Fibroblast of the conjunctiva (primary cell): ENCODE measurements around the gene PTPN23.

ENCODE experiments used
- DNase-seq: peaks from one replicate; pipeline ENCODE4 v3.0.0-alpha.2; 2010; ENCODE audit warnings: low read depth

The PTPN23 gene

GRCh38 chr3:47405820-47406761 lies 25.3 kb downstream of the PTPN23 start:
- no peak for DNase-seq

DNA sequence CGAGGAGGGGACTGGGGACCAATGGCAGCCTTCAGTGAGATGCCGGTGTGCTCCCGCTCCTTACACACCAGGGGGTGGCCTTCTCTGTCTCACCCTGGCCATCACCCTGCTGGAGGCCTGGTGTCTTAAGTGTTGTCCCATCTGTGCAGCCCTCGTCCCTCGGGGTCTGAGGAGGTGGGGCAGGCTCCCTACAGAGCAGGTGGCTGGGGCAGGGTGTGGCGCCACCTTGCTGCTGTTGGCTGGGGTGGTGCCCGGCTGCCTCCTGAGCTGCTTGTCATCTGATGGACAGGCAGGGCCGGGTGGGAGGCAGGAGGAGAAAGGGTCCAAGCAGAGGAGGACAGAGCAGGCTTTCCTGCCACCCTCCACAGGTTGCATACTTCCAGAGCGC lies 25.9 kb downstream of the PTPN23 start:
- no peak for DNase-seq

- DNase-seq: no peak
Observed at GRCh38 chr3:47407237-47407636, 26.4 kb downstream of the PTPN23 start.

- DNase-seq: no peak
Observed at GRCh38 chr3:47407896-47408838, 27.3 kb downstream of the PTPN23 start.

DNA sequence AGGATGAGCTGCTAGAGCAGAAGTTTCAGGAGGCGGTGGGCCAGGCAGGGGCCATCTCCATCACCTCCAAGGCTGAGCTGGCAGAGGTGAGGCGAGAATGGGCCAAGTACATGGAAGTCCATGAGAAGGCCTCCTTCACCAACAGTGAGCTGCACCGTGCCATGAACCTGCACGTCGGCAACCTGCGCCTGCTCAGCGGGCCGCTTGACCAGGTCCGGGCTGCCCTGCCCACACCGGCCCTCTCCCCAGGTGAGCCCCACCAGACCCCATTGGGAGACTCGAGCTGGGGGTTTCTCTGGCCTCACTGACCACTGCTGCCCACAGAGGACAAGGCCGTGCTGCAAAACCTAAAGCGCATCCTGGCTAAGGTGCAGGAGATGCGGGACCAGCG lies 28.0 kb downstream of the PTPN23 start:
- DNase-seq: no peak

DNA sequence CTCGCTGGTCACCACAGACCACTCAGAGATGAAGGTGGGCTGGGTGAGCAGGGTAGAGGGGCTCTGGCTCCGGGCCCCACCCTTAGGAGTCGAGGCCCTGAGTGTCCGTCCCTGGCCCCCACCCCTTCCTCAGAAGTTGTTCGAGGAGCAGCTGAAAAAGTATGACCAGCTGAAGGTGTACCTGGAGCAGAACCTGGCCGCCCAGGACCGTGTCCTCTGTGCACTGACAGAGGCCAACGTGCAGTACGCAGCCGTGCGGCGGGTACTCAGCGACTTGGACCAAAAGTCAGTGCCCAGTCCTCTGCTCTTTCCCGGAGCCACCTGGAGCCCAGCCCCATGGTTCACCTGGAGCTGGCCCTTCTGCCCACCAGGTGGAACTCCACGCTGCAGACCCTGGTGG lies 28.5 kb downstream of the PTPN23 start:
- DNase-seq: no peak

- DNase-seq: no peak
Observed at GRCh38 chr3:47409688-47410416, 29.0 kb downstream of the PTPN23 start.

DNA sequence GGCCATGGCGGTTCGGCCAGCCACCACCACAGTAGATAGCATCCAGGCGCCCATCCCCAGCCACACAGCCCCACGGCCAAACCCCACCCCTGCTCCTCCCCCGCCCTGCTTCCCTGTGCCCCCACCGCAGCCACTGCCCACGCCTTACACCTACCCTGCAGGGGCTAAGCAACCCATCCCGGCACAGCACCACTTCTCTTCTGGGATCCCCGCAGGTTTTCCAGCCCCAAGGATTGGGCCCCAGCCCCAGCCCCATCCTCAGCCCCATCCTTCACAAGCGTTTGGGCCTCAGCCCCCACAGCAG lies 29.5 kb downstream of the PTPN23 start:
- no peak for DNase-seq

- no peak for DNase-seq
Observed at GRCh38 chr3:47410801-47411646, 30.2 kb downstream of the PTPN23 start.

DNA sequence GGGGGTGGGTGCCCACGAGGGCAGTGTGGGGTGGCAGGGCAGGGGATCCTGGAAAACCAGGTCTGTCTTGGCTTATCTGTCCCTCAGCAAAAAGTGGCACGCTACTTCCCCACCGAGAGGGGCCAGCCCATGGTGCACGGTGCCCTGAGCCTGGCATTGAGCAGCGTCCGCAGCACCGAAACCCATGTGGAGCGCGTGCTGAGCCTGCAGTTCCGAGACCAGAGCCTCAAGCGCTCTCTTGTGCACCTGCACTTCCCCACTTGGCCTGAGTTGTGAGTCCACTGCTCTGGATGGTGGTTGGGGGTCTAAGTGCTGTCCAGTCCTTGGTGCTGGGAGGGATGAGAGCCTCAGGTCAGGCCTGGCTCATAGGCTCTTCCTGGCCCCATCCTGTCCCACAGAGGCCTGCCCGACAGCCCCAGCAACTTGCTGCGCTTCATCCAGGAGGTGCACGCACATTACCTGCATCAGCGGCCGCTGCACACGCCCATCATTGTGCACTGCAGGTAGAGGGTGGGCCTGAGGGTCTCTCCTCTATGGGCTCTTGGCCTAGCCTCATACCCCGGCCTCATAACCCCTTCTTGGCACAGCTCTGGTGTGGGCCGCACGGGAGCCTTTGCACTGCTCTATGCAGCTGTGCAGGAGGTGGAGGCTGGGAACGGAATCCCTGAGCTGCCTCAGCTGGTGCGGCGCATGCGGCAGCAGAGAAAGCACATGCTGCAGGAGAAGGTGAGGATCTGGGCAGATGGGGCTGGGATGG lies 31.1 kb downstream of the PTPN23 start:
- DNase-seq: no peak

DNA sequence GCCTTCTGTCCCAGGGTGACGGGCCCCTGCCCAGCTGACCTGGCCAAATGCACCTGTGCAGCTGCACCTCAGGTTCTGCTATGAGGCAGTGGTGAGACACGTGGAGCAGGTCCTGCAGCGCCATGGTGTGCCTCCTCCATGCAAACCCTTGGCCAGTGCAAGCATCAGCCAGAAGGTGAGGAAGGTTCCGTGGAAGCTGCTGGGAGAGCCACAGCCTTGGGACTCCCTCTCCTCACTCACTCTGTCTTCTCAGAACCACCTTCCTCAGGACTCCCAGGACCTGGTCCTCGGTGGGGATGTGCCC lies 31.6 kb downstream of the PTPN23 start:
- DNase-seq: no peak

DNA sequence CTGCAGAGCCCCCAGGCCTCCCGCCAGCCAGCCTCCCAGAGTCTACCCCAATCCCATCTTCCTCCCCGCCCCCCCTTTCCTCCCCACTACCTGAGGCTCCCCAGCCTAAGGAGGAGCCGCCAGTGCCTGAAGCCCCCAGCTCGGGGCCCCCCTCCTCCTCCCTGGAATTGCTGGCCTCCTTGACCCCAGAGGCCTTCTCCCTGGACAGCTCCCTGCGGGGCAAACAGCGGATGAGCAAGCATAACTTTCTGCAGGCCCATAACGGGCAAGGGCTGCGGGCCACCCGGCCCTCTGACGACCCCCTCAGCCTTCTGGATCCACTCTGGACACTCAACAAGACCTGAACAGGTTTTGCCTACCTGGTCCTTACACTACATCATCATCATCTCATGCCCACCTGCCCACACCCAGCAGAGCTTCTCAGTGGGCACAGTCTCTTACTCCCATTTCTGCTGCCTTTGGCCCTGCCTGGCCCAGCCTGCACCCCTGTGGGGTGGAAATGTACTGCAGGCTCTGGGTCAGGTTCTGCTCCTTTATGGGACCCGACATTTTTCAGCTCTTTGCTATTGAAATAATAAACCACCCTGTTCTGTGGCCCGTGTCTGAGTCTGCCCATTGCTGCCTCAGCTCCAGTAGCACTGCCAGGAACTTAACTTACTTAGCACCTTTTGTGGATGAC lies 32.2 kb downstream of the PTPN23 start:
- DNase-seq: no peak

DNA sequence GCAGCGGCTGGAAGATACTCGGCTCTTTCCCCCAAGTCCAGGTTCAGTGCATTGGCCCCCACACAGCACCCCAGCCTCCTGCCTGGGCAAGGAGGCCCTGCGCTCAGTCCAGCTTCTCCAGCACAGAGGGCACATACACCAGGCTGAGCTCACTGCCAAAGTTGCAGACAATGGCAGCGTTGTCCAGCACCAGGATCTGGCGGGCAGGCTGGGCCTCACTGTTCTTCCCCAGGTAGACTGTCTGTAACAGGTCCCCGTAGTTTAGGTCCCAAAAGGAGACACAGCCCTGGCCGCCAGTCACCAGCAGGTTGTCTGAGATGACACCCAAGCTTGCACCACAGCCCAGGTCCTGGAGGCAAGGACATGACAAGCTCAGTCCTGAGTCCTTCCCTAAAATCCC lies 32.9 kb downstream of the PTPN23 start:
- DNase-seq: no peak

DNA sequence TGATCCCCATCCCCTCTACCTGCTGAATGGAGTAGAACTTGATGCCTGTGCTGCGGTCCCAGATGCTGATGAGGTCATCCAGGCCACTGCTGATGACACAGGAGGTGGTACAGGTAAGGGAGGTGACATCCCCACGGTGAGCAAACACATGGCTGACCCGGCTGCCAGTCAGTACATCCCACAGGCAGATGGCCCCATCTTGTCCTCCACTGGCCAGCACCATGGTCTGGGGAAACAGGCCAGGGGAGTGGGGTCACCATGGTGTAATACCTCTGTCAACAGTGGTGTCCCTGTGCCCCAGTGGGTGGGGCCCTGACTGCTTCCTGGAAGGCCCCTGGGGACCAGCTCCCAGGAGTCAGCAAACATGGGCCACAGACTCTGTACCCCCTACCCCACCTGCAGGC lies 33.3 kb downstream of the PTPN23 start:
- DNase-seq: no peak

DNA sequence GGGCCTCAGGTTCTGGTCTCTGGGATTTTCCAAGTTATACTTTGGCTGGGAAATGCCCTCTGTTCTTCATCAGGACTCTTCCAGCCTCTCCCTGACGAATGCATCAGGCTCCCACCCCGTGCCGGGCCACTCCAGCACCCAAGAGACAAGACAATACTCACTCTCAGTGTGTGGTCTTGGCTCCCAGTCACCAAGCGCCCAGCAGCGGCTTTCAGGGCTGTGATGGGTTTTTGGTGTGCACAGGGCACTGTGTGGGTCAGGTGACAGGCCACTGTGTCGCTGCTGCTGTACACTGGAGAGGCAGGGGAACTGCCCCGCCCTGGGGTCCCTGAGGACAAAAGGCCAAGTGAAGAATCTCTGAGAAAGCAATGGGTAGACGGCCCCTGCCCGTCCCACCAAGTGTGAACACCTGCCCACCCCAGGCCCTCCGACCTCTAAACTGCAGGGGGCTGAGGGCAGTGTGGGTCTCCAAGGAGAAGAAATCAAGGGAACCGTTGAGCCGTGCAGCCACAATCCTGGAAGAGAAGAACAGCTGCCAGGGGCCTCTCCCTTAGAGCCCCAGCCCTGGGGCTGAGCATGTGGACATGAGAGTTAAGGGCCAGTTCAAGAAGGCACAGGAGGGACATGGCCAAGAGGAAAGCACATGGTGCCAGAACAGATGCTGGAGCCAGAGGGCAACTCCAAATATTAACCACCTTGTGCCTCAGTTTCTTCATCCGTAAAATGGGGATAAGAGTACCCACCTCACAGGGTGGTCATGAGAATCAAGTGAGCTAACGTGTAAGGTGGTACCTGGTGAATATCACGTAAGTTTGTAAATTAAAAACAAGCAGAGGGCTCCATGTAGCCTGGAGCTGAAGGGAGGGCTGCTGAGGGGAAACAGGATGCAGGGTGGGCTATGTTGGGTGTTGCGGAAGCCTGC lies 34.1 kb downstream of the PTPN23 start:
- DNase-seq: no peak

- DNase-seq: no peak
Observed at GRCh38 chr3:47416041-47416440, 35.2 kb downstream of the PTPN23 start.

- no peak for DNase-seq
Observed at GRCh38 chr3:47418167-47419082, 37.6 kb downstream of the PTPN23 start.
